B cell (primary cell): Measurements from ENCODE around the gene ZBTB21.

Experiments
- CTCF ChIP-seq: fragments of 200-600 bp; IDR thresholded peaks from one replicate; pipeline ENCODE4 v1.8.0; 2022; ENCODE audit warnings: antibody characterized with exemption, mild to moderate bottlenecking
- EZH2 ChIP-seq: IDR thresholded peaks from 2 replicates; pipeline ENCODE4 v1.6.1; 2012; ENCODE audit warnings: borderline replicate concordance, low read depth, mild to moderate bottlenecking, moderate library complexity, low read length; ENCODE audit not compliant: insufficient read depth, poor library complexity, severe bottlenecking

GRCh38 chr21:42013376-42013775 lies 3.2 kb upstream of the ZBTB21 start:
- no peak for TF ChIP-seq CTCF
- no peak for TF ChIP-seq EZH2
